SK-N-SH (cell line): Measurements from ENCODE around the gene PPM1K.

Source experiments
- EP300 ChIP-seq, 2 experiments: IDR thresholded peaks; 2 replicates each; pipeline versions ENCODE4 v1.4.0 to v1.6.1; 2012; ENCODE audit warnings: borderline replicate concordance in 1 of 2, low read depth in 1 of 2, low read length in 1 of 2
- EZH2phosphoT487 ChIP-seq: fragments of 200-600 bp; sonication (generic); IDR thresholded peaks from 2 replicates; pipeline ENCODE4 v1.6.1; 2017; ENCODE audit warnings: low read depth, mixed run types, mild to moderate bottlenecking, antibody characterized with exemption, moderate library complexity, borderline replicate concordance
- MXI1 ChIP-seq: IDR thresholded peaks from 2 replicates; pipeline ENCODE4 v1.6.1; 2012; ENCODE audit warnings: mild to moderate bottlenecking, low read depth, low read length, improper control_type of control experiment
- POLR2AphosphoS5 ChIP-seq: IDR thresholded peaks from 2 replicates; pipeline ENCODE4 v1.6.1; 2012; ENCODE audit warnings: low read depth, low read length
- YY1 ChIP-seq: IDR thresholded peaks from 2 replicates; pipeline ENCODE4 v1.4.0; 2012; ENCODE audit warnings: low read depth, mild to moderate bottlenecking
- TF ChIP-seq, protein P1 (sequence below): fragments of 200-600 bp; sonication (generic); IDR thresholded peaks from 2 replicates; pipeline ENCODE4 v1.6.1; 2017; ENCODE audit warnings: antibody characterized with exemption, mild to moderate bottlenecking, moderate library complexity

DNA sequence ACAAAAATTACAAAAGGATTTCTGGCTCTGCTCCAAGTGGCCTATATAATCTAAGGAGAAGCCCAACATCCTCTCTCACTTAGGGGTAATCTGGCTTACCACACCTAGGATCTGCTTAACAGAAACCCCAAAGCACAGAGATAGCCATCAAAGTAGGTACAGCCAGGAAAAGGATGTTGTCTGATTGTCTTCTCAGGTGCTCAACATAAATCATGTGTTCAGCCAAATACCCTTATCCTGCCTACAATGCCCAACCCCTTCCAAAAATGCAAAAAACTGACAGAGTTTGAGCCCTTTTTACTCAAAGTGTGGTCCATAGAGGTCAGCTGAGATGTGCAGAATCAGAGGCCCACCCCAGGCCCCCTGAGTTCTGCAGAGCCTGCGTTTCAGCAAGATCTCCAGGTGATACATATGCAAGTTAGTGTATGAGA, 53.9 kb downstream of the PPM1K start:
- no peak for TF ChIP-seq POLR2AphosphoS5
- TF ChIP-seq, protein P1, sequence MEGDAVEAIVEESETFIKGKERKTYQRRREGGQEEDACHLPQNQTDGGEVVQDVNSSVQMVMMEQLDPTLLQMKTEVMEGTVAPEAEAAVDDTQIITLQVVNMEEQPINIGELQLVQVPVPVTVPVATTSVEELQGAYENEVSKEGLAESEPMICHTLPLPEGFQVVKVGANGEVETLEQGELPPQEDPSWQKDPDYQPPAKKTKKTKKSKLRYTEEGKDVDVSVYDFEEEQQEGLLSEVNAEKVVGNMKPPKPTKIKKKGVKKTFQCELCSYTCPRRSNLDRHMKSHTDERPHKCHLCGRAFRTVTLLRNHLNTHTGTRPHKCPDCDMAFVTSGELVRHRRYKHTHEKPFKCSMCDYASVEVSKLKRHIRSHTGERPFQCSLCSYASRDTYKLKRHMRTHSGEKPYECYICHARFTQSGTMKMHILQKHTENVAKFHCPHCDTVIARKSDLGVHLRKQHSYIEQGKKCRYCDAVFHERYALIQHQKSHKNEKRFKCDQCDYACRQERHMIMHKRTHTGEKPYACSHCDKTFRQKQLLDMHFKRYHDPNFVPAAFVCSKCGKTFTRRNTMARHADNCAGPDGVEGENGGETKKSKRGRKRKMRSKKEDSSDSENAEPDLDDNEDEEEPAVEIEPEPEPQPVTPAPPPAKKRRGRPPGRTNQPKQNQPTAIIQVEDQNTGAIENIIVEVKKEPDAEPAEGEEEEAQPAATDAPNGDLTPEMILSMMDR = no peak
- no peak for TF ChIP-seq YY1
- no peak for TF ChIP-seq EP300 (IDR thresholded peaks at IDR 0.05; ENCODE audit: borderline replicate concordance in 1 of 2, low read depth in 1 of 2, low read length in 1 of 2)
- TF ChIP-seq MXI1 = no peak
- no peak for TF ChIP-seq EZH2phosphoT487
